ENCODE results near the gene MIPEP.

MIPEP gene

DNA sequence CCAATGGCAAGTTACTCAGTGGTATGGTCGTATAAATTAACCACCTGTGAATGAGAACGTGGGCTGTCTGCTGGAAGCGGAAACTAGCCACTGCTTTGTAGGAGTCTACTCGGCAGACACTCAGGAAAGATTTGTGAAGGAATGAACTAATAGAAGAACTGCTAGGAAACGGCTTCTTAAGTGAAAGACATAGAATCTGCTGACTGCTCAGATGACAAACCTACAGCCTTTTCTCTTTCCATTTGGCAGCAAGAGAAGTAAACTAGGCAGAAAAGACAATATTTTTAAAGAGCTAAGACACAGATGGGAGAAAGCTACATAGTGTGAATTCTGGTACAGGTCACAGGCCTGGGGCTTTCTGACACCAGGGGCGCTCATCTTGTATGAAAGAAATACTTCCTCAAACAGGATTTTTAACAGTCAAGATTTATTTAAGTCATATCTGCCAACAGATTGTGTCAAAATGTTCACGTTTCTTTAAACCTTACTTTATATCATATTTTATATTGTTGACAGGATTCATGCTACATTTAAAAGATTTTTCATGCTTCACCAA lies 78.4 kb downstream of the MIPEP start:
- DNase-seq (ENCODE audit: low read depth) = no peak

DNA sequence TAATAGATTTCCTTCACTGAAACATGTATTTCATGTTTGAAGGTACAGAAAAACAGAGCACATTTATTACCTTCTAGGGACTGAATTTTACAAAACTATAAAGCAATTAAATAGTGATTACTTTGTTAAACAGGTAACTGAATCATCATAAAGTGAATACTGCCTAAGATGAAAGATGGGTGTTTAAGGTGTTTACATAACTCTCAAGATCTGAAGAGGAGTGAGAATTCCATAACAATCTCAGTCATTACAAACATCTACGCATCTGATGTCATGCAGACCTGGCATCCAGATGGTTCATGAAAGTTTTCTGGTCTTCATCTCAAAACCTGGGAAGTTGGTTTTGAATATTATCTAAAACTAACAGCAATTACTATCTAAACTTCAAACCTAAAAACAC lies 80.4 kb downstream of the MIPEP start:
- DNase-seq (ENCODE audit: low read depth) = no peak

DNA sequence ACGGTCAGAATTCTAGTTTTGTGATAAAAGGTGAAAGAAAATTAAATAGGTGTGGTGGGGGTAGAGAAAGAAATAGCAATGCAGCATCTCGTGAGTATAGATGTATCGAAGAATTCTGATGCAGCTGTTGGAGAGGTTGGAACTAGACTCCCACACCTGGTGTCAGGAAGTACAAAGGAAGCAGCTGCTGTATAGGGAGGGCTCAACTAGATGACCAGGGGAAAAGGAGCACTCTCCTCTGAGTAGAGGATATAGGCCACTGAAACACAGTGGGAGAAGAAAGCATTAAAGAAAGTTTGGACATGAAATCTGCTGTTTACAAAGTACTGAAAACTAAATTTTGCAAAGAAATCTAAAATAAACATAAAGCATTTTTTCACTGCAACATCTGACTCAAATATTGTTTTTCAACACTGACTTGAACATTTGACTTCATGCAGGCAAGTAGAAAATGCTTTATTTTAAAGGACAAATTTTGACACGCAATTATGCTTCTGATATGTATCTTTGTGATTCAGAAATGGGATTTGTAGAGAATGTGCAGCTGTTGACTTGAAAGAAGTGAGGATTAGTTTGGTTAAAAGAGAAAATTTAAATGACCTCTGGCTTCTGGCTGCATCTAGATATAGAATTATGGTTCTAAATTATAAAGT lies 82.2 kb downstream of the MIPEP start:
- no peak for DNase-seq (ENCODE audit: low read depth)

DNA sequence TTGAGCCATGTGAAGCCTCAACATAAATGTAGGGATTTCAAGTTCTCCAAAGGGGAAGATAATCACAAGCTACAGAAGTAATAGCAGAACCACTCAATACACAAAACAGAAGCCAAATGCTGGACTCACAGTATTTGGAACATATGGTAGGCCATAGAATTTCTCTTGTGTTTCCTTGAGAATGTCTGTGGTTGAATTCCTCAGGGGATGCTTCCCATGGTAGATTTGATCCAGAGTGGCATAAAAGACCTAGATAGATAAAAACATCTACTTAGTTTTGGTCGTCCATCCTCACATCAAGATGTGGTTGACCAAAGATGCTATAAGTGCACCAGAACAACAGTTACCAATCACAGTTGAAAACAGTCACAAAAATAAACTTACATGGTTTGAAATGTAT lies 83.4 kb downstream of the MIPEP start:
- DNase-seq (ENCODE audit: low read depth) = no peak

DNA sequence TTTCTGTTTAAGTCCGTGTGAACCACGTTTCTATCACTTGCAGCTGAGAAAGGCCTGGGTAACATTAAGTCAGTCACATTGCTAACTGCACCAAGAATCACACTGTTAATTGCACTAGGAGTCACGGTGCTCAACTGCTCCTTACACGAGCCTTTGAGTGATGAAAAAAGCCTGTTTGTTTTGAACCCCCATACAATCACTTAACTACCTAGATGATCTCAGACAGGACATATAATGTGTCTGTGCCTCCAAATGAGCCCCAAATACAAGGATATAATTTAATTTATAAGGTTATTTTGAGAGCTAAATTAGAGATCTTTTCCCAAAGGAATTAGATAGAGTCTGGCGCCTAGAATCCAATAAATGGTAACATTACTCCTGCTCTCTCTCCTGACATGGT lies 84.1 kb downstream of the MIPEP start:
- DNase-seq (ENCODE audit: low read depth) = no peak

DNA sequence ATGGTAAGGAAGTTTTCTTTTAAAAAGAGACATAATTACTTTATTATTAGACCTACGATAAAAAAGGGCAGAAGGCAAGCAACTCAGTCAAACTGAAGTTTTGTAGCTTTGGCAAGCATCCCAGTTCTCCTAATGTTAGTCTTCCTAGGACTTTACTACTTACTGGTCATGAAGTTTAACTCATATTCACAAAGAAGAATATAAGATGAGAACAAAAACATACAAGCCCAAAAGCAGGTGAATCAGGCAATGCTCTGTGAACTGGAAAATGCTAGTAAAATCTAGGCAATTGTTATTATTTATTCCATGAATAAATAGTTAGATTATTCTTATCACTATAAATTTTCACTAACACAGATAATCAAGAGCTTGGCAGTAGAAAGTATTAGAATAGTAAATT lies 85.0 kb downstream of the MIPEP start:
- no peak for DNase-seq (ENCODE audit: low read depth)

DNA sequence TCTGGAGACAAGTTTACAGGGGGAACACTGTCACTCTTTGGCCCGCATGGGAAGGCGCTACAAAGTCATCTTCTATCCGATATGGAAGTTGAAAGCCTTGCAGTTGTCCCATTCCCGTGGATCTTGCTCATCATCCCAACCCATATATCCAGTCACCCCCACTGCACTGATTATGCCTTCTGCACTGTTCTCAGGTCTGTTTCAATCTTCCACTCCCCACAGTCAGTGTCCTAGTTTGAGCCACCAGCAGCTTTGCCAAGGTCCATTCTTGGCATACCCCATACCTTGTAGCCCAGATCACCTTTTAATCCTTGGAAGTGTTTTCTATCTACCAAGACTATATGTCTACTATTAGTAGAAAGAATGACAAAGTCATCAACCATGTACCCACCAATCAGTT lies 88.1 kb downstream of the MIPEP start:
- DNase-seq (ENCODE audit: low read depth) = no peak

DNA sequence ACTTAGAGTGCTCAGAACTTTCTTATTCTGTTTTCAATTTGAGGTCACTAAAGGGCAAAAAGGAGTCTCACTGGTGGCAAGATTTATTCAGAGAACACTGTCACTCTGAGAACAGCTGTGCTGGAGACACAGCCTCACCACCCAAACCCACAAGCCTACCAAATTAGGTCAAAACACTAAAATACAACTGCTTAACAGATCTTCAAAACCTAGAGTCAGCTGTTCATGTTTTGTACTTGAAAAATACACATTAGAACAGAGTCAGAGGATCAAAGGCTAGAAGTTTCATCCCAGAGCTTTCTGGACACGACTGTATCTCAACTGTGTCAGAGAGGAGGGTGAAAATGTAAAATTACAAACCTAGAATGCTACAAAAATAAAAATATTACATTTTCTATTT lies 89.3 kb downstream of the MIPEP start:
- DNase-seq (ENCODE audit: low read depth) = no peak

DNA sequence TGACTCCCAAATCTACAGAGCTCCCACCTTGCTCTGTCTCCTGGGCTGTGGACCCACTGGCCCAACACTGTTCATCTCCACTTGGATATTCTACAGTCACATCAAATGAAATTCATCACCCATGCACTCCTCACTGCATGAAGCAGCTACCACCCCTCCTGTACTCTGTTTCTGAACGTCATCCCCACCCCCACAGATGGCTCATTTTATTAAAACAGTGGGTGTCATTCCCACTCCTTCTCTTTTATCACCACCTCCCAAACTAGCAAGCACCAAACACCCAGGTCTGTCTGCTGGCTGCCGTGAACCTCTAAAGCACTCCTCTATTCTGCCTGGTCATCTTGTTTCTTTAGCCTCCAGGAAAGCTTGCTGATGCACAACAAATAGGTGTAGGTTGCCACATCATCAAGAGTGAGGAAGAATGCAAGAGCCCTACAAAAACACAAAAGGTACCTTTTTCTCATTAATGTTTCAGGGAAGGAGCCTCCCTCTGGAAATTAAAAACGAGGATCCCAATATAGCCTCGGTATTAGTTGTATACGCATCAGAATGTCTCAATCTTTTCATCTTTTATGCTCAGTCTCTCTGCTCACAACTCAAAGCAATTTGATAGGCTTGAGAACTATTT lies 91.8 kb downstream of the MIPEP start:
- no peak for DNase-seq (ENCODE audit: low read depth)

DNA sequence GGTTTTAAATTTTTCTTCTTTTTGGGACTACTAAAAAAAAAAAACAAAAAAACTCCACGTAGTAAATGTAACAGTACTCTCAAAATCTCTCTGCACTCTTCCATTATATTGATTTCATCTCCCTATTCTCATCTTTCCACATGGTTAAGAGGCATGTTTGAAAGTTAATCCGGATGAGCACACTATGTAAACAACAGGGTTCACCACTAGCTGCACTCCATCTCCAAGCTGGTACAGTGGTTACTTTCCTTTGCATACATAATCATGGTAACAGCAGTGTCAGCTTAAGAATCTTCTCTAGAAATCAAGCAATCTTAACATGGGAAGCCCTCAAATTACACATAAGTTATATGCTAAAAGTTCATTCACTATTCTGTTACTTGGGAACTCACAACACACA lies 92.6 kb downstream of the MIPEP start:
- DNase-seq (ENCODE audit: low read depth) = peak; percentile 14

DNA sequence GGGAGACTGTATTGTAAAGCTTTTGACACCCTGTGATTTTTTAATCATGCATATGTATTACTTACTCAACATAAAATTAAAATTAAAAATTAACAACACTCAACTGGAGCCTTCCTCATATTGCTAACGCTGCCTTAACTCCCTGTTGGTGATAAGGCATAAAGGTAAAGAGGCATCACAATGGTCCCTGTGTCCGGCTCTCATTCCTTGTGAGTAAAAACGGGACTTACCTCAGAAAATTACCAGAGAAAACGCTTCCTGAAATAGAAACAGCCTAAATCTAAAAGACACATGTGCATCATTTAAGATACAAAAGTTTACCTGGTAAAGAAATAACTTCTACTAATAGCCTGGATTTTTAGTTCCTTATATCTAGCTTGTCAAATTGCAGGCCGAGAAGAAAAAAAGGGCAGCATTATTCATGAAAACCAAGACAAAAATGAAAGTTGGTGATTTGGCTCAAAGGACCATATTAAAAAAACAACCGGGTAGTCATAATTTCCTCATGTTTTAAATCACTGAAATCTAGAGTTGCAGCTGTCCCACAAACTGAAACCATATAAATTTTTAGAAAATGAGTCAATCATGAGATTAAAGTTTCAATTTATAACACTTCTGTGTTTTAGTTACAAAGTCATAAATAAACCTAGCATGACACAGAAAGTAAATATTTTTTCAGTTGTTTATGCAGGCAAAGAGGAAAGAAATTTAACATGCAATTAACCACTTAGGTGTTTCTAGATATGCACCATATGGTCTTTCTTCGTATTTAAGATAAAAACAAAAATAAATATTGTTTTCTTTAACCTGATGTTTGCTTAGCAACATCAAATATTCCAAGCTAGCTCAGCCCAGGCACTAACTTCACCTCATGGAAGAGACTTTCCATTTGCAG lies 94.7 kb downstream of the MIPEP start:
- peak; percentile 46 for DNase-seq (ENCODE audit: low read depth)

DNA sequence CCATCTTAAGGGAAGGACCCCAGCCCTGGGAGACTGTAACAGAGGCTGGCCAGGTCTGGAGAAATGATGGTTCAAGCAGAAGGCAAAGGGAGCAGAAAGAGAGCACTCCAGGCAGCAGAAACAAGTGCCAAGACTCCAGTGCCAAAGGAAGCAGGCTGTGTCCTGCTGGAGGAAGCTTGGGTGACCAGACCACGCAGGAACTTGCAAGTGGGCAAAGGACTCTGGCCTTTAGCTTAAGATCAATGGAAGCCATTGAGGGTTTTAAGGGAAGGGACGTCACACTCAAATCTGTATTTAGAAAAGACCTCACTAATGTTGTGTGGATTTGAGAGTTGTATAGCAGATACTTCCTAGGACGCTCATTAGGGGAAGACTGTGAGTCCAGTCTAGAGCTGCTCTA lies 95.5 kb downstream of the MIPEP start:
- no peak for DNase-seq (ENCODE audit: low read depth)

DNA sequence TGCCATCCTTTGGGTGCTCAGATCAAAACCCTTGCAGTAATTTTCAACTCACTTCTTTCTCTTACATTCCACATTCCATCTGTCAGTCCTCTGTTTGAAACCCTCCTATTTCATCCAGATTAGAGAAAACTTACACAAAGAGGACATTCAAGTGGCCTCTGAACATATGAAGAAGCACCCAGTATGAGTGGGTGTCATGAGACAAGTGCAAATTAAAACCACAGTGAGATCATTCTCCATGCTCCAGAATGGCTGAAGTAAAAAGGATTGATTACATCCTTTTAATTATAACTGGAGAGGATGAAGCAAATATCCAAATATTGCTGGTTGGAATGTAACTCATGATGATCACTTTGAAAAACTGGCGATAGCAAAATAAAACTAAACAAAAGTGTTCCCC lies 96.5 kb downstream of the MIPEP start:
- no peak for DNase-seq (ENCODE audit: low read depth)

DNA sequence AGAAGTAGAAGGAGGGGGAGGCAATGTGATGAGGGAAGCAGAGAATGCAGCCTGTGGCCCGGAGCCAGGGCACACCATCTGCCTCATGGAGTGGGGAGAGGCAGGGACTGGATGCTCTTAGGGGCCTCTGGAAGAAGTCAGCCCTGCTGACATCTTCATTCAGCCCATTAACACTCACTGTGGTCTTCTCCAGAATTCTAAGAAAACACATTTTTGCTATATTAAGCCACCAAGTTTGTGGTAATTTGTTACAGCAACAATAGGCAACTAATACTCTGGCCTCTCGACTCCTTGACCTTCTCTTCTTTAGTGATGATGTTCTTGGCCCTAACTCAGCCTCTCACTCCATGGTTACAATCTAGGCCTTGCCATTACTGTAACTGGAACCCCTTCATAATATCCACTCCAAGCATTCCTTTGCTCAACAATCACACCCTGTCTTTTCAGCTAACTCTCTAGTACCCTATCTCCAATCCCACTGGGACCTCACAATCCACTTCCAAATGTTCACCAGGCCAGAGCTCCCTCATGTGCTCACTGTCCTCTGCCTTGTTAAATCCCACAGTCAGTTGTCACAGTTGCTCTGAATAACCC lies 98.5 kb downstream of the MIPEP start:
- DNase-seq (ENCODE audit: low read depth) = peak; percentile 93

DNA sequence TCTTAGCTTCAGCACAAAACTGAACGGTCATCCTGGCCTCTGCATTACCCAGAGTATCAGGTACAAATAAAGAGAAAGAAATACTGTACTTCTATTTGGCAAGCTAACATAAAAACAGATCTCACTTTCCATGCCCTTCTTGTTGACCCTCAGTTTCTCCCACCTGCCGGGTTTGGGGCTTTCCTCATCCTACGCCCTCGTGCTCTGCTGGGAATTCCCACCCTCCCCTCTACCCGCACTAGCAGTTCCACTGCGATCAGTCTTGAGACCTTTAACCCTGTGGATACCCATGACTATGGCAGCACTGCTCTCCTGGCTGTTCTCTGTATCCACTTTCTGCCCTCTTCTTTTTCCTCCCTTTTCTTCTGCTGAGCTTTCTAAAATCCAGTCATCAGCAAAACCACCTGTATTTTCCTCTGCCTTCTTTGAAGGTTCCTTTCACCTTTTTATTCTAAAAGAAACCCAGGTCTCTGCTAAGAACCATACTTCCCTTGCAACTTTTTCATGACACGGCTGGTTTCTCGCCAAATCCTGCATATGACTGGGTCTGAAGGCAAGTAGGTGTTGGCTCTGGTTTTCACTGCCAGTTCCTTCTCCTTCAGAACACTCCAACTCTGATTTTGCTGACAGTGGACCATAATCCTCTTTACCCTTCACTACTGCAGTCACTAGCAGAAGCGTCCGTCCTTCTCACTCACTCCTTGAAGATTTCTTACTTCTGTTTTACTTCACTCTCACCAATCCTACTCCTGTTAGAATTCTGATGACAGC lies 99.4 kb downstream of the MIPEP start:
- DNase-seq (ENCODE audit: low read depth) = no peak

DNA sequence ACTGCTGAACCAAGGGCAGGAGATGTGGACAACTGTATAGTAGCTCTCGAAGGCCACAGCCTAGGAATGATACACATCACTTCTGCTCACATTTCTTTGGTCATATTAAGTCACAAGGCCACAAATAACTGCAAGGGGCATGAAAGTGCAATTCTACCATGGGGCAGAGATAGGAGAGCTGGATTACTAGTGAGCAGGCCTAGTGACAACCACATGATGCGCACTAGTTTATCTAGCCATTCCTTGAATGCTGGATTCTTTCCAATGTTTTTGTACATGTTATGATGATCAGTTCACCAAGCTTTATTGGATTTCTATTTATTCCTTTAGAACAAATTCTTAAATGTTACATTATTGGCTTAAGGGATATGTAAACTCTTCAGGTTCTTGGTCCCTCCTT lies 100.7 kb downstream of the MIPEP start:
- DNase-seq (ENCODE audit: low read depth) = no peak

DNA sequence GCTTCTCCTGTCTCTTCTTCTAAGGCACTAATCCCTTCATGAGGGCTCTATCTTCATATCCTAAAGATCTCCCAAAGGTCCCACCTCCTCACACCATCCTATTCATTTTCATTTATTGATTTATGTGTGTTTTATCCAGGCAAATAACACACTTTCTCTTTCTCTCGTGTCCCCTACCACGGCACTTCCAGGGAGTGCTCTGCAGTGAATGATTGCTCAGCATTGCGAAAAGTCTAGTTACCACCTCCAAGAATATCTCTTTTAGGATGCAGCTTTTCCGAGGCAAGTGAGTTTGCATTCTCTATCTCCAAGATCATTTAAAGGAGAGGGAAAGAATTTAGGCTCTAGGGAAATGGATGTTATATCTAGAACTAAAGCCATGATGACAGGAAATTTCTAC lies 101.7 kb downstream of the MIPEP start:
- no peak for DNase-seq (ENCODE audit: low read depth)

DNA sequence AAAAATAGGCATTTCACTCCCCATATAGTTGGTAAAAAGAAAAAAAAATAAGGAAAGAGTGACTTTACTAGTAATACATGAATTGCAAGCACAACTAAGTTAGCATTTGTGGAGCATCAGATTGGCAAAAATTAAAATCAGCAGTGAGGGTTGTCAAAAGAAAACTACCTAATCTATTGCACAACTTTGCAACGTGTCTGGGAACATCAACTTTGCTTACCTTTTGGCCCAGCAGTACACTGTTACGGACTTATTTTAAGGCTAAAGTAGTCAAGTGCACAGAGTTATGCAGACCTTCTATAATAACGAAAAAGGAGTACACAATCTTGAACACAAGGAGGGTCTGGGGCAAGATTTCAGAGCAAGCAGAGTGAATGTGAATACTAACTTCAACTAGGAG lies 102.6 kb downstream of the MIPEP start:
- DNase-seq (ENCODE audit: low read depth) = no peak

DNA sequence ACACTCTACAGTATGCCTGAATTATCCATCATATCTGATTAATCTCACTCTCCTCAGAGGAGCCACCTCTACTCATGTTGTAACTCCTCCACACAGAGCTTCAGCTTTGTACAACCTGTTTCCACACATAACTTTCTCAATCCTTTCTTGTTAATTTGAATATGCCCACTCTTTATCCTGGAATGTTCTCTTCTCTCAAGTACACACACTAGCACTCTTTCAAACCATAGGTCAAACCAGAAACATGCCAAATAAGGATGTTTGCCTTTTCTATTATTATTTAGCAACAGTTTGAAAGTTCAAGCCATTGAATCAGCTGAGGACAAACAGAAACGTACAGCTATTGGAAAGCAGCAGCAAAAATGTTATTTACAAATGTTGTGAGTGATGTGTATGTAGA lies 110.3 kb downstream of the MIPEP start:
- peak; percentile 34 for DNase-seq (ENCODE audit: low read depth)

DNA sequence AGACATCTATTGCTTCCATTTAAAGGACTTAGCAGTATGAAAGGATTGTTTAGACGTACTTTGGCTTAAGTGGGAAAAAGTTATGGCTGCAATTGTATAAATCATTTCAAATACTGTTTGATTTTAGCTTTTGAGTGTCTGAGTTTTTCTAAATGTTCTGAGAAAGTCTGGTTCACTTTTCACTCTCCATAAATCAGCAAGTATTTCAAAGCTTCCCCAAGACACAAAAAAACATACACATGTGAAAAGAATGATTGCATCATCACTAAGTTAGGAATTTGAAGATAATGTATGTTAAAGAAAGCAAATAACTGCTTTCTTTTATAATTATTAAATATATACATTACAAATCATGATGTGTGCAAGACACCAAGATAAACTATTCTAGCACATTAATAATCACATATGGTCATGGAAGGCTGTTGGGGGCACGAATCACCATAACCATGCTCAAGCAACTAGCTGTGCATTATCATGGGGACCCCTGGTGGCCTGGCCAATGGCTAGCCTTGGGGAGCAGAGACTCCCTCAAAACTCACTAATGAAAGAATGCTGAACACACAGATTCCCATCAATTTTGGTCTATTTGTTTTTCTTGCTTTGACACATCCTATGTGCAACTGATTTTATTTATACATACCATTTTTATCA lies 111.1 kb downstream of the MIPEP start:
- DNase-seq (ENCODE audit: low read depth) = no peak

DNA sequence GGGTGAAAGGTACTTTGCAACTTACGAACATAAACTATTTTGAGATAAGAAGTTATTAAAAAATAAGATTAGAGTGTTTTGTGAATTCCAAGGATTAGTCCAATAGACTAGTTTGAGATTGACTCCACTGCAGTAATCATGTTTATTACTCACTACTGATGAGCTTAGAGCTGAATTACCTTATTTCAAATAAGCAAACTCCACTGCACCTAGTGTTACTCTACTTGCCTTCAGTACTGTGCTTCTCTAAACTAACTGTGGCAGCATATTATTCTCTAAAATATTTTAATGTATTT lies 111.7 kb downstream of the MIPEP start:
- no peak for DNase-seq (ENCODE audit: low read depth)
